Activated T-cell treated with anti-CD3 and anti-CD28 coated beads for 48 hours (primary cell): ENCODE data around the gene CRELD2.

Experiments
- DNase-seq: peaks from one replicate; pipeline ENCODE4 v3.0.0-alpha.2; 2020; ENCODE audit warnings: low read depth

The CRELD2 gene, protein sequence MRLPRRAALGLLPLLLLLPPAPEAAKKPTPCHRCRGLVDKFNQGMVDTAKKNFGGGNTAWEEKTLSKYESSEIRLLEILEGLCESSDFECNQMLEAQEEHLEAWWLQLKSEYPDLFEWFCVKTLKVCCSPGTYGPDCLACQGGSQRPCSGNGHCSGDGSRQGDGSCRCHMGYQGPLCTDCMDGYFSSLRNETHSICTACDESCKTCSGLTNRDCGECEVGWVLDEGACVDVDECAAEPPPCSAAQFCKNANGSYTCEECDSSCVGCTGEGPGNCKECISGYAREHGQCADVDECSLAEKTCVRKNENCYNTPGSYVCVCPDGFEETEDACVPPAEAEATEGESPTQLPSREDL

DNA sequence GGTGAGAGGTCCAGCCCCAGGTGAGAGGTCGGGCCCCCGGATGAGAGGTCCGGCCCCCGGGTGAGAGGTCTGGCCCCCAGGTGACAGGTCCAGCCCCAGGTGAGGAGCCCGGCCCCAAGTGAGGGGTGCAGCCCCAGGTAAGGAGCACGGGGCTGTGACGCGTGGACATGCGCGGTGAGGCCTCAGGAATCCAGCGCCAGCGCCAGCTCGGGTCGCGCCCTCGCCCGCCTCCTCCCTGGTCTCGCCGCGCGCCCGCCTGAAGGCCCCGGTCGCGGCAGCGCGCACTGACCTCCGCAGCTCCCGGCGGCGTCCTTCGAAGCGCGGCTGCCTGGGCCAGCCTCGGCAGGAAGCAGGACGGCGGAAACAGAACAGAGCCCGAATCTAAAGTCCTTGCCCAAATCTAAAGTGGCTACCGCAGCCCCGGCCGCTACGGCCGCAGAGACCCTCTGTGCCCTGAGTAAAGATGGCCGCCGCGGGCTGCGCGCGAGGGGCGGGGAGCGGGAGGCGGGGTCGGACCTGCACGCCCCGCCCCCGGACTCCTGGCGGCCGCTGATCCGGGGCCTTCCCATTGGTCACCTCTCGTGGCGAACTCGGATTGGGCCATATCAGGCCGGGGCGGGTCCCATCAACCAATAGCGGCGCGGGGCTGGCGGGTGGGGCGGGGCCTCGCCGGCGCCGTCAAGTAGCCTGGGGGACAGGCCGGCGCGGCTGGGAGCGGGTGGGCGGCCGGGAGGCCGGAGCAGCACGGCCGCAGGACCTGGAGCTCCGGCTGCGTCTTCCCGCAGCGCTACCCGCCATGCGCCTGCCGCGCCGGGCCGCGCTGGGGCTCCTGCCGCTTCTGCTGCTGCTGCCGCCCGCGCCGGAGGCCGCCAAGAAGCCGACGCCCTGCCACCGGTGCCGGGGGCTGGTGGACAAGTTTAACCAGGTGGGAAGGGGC lies at the start of gene CRELD2, which contains the start of gene ALG12:
TSS of gene CRELD2 (plus strand) at position 661 of the 937 bp plus-strand sequence. CDS start at position 797, 136 bp downstream.
TSS of gene ALG12 (minus strand) at position 465 of the 937 bp plus-strand sequence. CDS start 4,673 bp downstream, outside the sequence.
- DNase-seq: peak; percentile 96

DNA sequence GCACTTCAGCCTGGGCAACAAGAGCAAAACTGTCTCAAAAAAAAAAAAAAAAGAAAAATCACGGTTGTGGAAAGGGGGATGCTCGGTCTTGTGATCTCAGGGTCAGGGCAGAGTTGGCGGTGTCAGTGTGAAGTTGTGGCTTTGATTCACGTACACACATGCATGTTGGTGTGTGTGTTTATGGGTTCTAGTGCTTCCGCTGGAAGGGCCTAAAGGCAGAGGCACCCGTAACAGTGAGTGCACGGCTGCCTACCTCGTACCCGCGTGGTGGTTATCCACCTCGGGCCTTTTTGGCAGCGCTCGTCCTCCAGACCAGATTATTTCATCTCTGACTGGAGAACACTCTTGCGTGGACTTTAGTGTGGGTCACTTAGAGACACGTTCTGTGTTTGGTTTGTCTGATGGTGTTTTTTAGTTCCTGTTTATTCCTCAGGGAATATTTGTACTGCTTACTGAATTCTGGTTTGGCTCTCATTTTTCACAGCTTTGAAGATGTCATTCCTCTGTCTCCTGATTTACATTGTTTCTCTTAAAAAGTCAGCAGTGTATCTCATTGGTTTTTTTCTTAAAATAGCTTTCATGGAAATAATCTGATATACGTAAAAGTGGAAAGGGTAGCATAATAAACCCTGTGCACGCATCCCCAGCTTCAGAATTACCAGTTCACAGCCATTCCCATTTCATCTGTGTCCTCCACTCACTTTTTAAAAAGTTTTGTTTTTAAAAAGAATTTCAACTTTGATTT lies 49.2 kb upstream of the CRELD2 start:
- DNase-seq: no peak

DNA sequence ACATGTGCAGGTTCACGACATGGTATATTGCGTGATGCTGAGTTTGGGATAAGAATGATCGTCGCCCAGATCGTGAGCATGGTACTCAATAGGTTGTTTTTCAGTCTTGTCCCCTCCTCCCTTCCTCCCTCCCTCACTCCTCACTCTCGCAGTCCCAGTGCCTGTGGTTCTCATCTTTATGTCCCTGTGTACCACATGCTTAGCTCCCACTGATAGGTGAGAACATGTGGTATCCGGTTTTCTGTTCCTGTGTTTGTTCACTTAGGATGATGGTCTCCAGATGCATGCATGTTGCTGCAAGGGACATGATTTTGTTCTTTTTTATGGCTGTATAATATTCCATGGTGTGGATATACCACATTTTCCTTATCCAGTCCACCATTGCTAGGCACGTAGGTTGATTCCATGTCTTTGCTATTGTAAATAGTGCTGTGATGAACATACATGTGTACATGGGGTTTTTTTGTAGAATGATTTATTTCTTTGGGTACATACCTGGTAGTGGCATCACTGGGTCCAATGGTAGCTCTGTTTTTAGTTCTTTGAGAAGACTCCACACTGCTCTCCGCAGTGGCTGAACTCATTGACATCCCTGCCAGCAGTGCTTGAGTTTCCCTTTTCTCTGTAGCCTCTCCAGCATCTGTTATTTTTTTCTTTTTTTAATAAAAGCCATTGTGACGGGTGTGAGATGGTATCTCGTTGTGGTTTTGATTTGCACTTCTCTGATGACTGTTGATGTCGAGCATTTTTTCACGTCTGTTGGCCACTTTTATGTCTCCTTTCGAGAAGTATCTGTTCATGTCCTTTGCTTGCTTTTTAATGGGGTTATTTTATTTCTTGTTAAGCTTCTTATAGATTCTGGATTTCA lies 48.4 kb upstream of the CRELD2 start:
- DNase-seq: no peak

DNA sequence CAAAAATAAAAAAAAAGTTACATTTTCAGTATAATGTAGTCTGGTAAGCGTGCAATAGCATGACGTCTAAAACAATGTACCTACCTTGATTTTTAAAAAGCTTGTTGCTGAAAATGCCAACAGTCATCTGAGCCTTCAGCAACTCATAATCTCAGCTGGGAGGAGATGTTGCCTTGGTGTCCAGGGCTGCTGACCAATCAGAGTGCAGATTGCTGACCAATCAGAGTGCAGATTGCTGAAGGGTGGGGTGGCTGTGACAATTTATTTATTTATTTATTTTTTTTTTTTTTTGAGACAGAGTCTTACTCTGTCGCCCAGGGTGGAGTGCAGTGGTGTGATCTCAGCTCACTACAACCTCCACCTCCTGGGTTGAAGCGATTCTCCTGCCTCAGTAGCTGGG lies 47.0 kb upstream of the CRELD2 start:
- no peak for DNase-seq

DNA sequence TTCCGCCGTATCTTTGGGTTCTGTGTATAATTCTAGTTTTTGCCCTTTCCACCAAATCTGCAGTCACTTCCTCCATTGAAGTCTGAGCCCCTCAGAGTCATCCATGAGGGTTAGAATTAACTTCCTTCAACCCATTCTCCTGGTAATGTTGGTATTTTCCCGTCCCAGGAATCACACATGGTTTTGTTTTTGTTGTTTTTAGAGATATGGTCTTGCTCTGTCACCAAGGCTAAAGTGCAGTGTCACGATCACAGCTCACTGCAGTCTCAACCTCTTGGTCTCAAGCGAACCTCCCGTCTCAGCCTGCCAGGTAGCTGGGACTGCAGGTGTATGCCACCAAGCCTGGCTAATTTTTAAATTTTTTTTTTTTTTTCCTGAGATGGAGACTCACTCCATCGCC lies 46.1 kb upstream of the CRELD2 start:
- no peak for DNase-seq

DNA sequence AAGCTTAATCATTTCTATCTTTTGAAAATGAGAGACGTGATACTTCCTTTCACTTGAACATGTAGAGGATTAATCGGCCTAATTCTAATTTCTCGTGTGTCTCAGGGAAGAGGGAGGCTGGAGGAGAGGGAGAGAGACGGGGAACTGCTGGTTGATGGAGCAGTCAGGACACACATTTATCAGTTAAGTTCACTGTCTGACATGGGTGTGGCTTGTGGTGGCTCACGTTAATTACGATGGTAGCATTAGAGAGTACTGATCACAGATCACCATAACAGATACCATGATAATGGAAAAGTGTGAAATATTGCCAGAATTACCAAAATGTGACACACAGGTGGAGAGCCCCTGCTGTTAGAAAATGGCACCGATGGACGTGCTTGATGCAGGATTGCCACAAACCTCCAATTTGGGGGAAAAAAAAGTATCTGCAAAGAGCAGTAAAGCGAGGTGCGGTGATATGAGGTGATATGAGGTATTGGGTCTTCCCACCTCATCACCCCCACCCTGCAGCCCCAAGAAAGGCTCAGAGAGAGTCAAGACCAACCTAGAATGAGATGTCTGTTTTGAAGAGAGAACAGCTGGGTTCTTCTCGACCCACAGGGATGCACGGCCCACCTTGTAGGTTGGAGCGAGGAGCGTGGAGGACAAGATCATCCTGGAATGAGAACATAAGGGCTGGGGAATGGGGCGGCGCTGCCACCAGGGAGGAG lies 45.0 kb upstream of the CRELD2 start:
- DNase-seq: no peak

DNA sequence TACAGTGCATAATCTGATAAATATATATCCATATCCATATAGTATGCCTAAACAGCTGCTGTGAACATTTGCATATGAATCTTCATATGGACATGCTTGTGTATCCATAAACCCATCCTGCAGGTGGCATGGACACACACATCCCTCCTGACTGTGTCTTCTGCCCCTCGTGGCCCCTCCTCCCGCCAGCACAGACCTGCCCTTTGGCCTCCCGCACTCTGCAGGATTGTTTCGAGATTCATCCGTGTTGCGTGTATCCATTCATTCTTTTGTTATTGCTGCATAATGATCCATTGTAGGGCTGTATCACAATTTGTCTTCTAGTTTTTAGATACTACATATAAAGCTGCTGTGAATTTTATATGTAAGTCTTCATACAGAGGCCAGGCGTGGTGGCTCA lies 40.8 kb upstream of the CRELD2 start:
- DNase-seq: no peak

DNA sequence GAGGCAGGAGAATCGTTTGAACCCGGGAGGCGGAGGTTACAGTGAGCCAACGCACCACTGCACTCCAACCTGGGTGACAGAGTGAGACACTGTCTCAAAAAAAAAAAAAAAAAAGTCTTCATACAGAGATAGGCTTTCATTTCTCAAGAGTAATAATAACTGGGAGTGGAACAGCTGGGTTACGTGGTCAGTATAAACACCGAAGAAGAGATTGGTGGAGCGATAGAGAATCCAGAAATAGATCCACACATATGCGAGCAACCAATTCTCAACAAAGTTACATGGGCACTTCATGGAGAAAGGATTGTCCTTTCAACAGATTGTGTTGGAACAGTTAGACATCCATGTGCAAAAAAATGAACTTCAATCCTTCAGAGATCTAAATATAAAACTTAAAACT lies 40.2 kb upstream of the CRELD2 start:
- DNase-seq: no peak

DNA sequence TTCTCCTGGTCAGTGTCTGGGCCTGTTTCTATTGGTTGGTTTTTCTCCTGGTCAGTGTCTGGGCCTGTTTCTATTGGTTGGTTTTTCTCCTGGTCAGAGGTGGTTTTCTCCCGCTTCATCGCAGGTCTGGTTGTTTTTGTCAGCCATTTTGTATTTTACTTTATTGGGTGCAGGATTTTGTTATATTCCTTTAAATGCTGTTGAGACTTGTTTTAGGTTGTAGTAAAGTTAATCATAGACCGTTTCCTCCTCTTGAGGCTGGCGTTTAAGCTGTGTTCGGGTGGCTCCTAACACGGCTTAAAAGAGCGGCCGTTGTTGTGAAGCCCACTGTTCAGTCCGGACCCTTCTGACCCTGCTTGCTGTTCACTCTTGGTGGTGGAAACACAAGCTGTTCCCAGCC lies 38.6 kb upstream of the CRELD2 start:
- no peak for DNase-seq

DNA sequence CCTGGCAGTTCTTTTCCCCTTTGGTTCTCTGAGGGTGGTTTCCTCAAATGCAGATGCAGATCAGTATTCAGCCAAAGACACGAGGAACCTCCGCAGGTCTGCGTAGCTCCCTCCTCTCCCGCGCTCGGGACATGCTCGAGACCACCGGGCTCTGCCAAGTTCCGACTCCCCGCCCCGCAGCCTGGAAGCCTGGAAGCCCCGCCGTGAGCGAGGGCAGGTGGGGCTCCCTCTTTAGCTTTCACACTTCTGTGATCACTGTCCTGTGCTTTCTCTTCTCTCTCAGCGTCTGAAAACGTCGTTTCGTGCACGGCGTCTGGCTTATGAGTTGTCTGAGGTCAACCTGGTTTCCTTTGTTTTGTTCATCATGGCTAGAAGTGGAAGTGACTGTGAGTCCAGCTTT lies 38.2 kb upstream of the CRELD2 start:
- DNase-seq: no peak

DNA sequence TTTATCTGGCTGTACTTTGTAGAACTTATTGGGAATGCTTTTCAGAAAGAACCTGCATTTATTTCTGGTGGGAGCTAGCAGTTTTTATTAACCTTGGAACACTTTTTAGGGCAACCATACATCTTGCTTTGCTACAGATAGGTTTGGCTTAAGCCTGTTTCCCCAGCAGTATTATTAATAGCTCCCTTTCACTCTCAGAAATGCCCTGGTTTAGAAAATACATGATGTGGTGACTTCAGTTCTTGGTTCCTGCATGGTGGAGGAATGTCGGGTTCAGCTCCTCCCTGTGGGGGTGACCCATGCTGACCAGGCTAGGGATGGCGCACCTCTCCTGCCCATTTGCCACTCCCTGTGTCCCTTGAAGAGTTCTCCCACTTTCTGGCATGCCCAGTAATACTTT lies 36.6 kb upstream of the CRELD2 start:
- DNase-seq: no peak

DNA sequence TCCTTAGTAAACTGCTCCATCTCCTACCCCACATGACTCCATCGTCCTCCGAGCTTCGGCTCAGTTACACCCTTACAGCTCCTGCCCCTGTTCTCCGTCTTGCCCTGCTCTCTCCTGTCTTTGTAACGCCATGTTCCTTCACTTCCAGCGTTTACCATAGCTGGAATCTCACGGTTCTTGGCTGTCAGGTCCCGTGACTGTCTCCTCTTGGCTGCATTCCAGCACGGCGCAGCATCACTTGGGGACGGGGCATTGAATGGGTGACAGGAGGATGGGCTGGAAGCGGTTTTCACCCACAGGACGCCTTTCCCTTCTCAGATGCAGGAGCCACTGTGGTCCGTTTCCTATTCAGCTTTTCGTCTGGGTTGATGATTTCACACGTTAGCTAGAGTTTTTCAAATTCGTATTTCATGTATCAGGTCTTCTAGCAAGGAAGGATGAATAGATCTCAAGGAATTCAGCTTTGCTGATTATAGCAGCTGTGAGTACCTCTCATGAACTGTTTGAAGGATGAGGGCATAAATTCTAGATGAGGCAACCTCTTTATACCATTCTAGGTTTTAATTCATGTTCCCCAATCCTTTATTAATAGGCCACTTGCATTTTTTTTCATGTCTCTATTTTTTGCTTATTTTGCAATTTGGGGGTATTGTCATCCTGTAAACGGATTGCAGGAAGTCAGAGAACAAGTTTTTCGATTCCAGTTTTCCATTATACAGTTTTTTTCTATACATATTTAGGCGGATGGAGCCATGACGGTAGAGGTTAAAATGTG lies 35.7 kb upstream of the CRELD2 start:
- DNase-seq: no peak

DNA sequence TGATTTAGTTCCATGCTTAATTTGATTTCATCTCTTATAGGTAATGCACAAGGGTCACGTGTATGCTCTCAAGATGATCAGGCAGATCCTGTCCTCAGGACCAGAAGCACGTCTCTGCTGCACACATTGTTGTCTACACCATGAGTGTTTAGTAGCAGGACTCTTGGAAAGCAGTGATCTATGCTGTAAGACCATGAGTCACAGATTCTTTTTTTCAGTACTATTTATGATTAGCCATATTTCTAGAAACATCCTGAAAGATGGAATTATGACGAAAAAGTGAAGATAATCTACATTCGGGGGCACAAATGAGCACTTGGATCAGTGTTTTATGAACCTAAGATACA lies 35.2 kb upstream of the CRELD2 start:
- no peak for DNase-seq

DNA sequence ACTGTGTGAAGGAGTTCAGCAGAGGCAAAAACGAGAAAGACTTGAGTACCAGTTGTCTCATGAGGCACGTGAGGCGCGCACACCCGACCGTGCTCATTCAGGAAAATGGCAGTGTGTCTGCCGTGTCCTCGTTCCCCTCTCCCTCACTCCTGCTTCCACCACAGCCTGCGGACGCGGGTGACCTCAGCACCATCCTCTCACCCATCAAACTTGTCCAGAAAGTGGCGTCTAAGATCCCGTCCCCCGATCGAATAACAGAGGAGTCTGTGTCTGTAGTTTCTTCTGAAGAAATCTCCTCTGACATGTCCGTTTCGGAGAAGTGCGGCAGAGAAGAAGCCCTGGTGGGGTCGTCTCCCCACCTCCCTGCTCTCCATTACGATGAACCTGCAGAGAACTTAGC lies 34.4 kb upstream of the CRELD2 start:
- DNase-seq: no peak

DNA sequence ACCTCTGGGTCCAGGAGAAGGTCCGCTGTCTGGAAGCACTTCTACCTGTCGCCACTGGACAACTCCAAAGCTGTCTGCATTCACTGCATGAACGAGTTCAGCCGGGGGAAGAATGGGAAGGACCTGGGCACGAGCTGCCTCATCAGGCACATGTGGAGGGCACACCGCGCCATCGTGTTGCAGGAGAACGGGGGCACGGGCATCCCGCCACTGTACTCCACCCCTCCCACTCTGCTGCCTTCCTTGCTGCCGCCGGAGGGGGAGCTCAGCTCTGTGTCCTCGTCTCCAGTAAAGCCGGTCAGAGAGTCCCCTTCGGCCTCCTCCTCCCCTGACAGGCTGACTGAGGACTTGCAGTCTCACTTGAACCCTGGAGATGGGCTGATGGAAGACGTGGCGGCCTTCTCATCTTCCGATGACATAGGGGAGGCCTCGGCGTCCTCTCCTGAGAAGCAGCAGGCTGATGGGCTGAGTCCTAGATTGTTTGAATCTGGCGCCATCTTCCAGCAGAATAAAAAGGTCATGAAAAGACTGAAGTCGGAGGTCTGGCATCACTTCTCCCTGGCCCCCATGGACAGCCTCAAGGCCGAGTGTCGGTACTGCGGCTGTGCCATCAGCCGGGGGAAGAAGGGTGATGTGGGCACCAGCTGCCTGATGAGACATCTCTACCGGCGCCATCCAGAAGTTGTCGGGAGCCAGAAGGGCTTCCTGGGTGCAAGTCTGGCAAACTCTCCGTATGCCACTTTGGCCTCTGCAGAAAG lies 33.8 kb upstream of the CRELD2 start:
- no peak for DNase-seq

DNA sequence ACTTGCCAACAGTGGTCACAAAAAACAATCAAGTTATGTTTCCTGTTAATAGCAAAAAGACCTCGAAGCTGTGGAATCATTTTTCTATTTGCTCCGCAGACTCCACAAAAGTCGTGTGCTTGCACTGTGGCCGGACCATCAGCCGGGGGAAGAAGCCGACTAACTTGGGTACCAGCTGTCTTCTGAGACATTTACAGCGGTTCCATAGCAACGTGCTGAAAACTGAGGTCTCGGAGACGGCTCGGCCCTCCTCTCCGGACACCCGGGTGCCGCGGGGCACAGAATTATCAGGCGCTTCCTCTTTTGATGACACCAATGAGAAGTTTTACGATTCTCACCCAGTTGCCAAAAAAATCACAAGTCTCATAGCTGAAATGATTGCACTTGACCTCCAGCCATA lies 33.2 kb upstream of the CRELD2 start:
- no peak for DNase-seq

DNA sequence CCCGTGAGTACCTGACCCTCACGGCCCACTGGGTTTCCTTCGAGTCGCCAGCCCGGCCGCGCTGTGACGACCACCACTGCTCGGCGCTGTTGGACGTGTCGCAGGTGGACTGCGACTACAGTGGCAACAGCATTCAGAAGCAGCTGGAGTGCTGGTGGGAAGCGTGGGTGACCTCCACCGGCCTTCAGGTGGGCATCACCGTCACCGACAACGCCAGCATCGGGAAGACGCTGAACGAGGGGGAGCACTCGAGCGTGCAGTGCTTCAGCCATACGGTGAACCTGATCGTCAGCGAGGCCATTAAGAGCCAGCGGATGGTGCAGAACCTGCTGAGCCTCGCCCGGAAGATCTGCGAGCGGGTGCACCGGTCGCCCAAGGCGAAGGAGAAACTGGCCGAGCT lies 32.6 kb upstream of the CRELD2 start:
- DNase-seq: no peak

DNA sequence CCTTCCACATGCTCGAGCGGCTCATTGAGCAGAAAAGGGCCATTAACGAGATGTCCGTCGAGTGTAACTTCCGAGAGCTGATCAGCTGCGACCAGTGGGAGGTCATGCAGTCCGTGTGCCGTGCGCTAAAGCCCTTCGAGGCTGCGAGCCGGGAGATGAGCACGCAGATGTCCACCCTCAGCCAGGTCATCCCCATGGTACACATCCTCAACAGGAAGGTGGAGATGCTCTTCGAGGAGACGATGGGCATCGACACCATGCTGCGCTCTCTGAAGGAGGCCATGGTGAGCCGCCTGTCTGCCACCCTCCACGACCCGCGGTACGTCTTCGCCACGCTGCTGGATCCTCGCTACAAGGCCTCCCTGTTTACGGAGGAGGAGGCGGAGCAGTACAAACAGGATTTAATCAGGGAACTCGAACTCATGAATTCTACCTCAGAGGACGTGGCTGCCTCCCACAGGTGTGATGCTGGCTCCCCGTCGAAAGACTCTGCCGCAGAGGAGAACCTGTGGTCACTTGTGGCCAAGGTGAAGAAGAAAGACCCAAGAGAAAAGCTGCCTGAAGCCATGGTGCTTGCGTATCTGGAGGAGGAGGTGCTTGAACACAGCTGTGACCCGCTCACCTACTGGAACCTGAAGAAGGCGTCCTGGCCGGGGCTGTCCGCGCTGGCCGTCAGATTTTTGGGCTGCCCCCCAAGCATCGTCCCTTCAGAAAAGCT lies 31.9 kb upstream of the CRELD2 start:
- no peak for DNase-seq

DNA sequence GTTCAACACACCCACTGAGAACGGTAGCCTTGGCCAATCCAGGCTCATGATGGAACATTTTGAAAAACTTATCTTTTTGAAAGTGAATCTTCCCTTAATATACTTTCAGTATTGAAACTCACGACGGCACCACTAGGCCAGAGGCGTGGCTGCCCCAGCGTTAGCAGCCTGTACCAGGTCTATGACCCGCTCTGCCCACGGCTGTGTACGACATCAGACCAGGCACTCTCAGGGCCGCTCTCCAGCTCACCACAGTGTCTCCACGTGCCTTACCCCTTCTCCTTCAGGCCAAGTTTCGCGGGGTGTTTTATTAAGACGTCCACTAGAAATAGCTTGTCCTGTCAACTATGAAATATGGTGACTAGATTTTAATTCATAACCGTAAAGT lies 31.4 kb upstream of the CRELD2 start:
- no peak for DNase-seq
